ENCODE results near the gene ABI3BP. TPM values are rescaled to one million over a fixed set of nuclear protein-coding genes. Genes with fewer than 3 reads are reported as not detected.

The ABI3BP gene
- total RNA-seq, 2 donors from 2014 or later: 46.8 to 185 TPM

GRCh38 chr3:100868096-100868495, 125.1 kb downstream of the ABI3BP start:
- H3K27me3 ChIP-seq (replicated peaks; ENCODE audit: insufficient read depth): no peaks in the 10 kb centered on the region
- H3K27ac ChIP-seq: no peak overlapping the region
- ATAC-seq (ENCODE audit: insufficient number of reproducible peaks, low FRiP score, low read depth) (no peak), DNase-seq (ENCODE audit: low spot score) (no peak)
- TF ChIP-seq CTCF (IDR thresholded peaks at IDR 0.05): no peak
- no peaks in the 10 kb centered on the region for H3K9me3 ChIP-seq
- H3K4me3 ChIP-seq: no peak overlapping the region
- H3K4me1 ChIP-seq (ENCODE audit: control insufficient read depth in 1 of 2, low read depth in 2 of 2): peaks cover 23 to 53% of the 10 kb centered on the region in 2 donors
- H3K36me3 ChIP-seq: no peaks in the 10 kb centered on the region

- no peaks in the 10 kb centered on the region for H3K9me3 ChIP-seq
- DNase-seq (ENCODE audit: low spot score): no peak
- no peak overlapping the region for H3K27ac ChIP-seq
- H3K4me1 ChIP-seq (ENCODE audit: control insufficient read depth in 1 of 2, low read depth in 2 of 2): peaks cover 23 to 53% of the 10 kb centered on the region in 2 donors
- H3K36me3 ChIP-seq: no peaks in the 10 kb centered on the region
- H3K4me3 ChIP-seq: peak overlapping the region; percentile 6
- H3K27me3 ChIP-seq (replicated peaks; ENCODE audit: insufficient read depth): no peaks in the 10 kb centered on the region
- TF ChIP-seq CTCF (IDR thresholded peaks at IDR 0.05): no peak
- ATAC-seq (ENCODE audit: insufficient number of reproducible peaks, low FRiP score, low read depth): no peak
Observed at GRCh38 chr3:100865442-100865841, 127.8 kb downstream of the ABI3BP start.

- ATAC-seq (ENCODE audit: insufficient number of reproducible peaks, low FRiP score, low read depth) (no peak), DNase-seq (ENCODE audit: low spot score) (no peak)
- no peaks in the 10 kb centered on the region for H3K36me3 ChIP-seq
- H3K4me1 ChIP-seq (ENCODE audit: control insufficient read depth in 1 of 2, low read depth in 2 of 2): peaks cover 17 to 45% of the 10 kb centered on the region in 2 donors
- no peak for TF ChIP-seq CTCF (IDR thresholded peaks at IDR 0.05)
- H3K27me3 ChIP-seq (replicated peaks; ENCODE audit: insufficient read depth): no peaks in the 10 kb centered on the region
- peak overlapping the region in 1 of 2 donors; percentile 41 for H3K27ac ChIP-seq
- no peak overlapping the region for H3K4me3 ChIP-seq
- no peaks in the 10 kb centered on the region for H3K9me3 ChIP-seq
Observed at GRCh38 chr3:100864471-100865250, 128.6 kb downstream of the ABI3BP start.

- Histone ChIP-seq H3K4me1 (ENCODE audit: control insufficient read depth in 1 of 2, low read depth in 2 of 2) (no peaks in the 10 kb centered on the region), H3K36me3 (no peaks in the 10 kb centered on the region), H3K27me3 (replicated peaks; ENCODE audit: insufficient read depth) (no peaks in the 10 kb centered on the region), H3K4me3 (no peak overlapping the region), H3K9me3 (no peaks in the 10 kb centered on the region), H3K27ac (no peak overlapping the region)
- no peak for TF ChIP-seq CTCF (IDR thresholded peaks at IDR 0.05)
- DNase-seq (ENCODE audit: low spot score) (no peak), ATAC-seq (ENCODE audit: insufficient number of reproducible peaks, low FRiP score, low read depth) (no peak)
Observed at GRCh38 chr3:100857863-100858262, 135.4 kb downstream of the ABI3BP start.

GRCh38 chr3:100856821-100857220, 136.4 kb downstream of the ABI3BP start:
- no peak for ATAC-seq (ENCODE audit: insufficient number of reproducible peaks, low FRiP score, low read depth)
- no peak for TF ChIP-seq CTCF (IDR thresholded peaks at IDR 0.05)
- no peaks in the 10 kb centered on the region for H3K9me3 ChIP-seq

More at GRCh38 chr3:100856821-100857220, 136.4 kb downstream of the ABI3BP start:
- no peak overlapping the region for H3K4me3 ChIP-seq
- no peak for DNase-seq (ENCODE audit: low spot score)
- H3K4me1 ChIP-seq (ENCODE audit: control insufficient read depth in 1 of 2, low read depth in 2 of 2): no peaks in the 10 kb centered on the region
- H3K27me3 ChIP-seq (replicated peaks; ENCODE audit: insufficient read depth): no peaks in the 10 kb centered on the region
- H3K27ac ChIP-seq: no peak overlapping the region
- H3K36me3 ChIP-seq: no peaks in the 10 kb centered on the region
